GM19324 (cell line): ENCODE results near the gene E2F1.
"Not testable (repeated sequence)": the region's sequence is repeated elsewhere in the genome, so short reads cannot be mapped to it uniquely, and the experiment has no call there.

Source experiments
- ATAC-seq: cut with Tn5 transposase; IDR thresholded peaks from one replicate; pipeline ENCODE4 v1.9.1; 2021; ENCODE audit warnings: mild to moderate bottlenecking, moderate library complexity; ENCODE audit not compliant: unreplicated experiment, low FRiP score

The E2F1 gene

DNA sequence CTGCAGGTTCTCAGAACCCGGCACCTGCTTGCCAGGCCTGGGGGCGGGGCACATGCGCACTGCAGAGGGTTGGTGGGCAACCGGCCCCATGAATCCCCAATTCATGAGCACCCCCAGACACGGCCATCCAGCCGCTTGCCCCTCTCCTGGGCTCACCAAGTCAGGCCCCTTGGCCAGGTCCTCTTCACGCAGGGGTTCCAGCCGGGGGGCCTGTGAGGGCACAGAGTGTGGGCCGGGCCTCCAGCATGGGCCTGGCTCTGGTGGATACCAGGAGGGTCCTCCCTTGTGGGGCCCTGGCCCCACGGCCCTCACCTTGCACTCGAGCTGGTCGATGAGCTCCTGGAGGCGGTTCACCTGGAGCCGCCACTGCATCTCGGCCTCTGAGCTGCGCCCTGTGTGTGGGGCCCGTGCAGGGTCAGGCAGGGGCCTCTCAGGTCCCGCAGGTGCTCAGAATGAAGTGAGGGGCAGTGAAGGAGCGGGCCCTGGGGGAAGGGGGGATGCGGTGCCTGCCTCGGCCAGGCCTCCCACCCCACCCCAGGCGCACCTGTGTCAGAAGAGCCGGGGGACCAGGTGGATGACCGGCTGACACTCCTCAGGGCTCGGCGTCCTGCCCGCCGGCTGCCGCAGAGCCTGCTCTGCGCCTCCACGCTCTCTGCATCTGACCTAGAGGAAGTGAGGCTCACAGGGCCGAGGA is 26.7 kb downstream of the E2F1 start:
- no peak for ATAC-seq

DNA sequence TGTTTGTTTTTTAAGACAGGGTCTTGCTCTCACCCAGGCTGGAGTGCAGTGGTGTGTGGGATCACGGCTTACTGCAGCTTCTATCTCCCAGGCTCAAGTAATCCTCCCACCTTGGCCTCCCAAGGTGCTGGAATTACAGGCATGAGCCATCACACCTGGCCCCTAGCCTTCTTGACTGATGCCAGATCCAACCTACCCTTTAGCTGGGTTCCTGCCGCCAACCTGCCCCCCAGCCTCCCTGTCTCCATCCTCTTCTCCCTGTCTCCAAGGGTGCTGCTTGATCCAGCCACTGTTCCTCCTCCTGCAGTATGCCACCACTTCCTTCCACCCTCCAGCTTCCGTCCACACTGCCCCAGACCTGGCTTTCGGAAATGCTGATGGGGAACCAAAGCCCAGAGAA is 27.3 kb downstream of the E2F1 start:
- ATAC-seq: no peak

DNA sequence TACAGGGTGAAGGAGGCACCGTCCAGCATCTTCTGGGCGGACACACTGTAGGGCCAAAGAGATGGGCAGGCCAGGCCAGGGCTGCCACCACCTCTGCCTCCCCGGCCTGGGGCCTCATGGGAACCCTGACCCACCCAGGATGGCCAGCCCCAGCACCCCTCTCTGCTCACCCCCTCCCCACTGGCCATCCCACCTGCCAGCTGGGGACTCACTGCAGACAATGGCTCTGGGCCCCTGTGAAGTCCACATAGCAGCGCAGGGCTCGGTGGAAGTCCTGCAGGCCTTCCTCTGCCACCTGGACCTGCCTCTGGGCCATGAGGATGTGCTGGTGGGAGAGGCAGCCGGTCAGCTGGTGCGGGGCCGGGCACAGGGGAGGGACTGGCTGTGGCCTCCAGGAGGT is 27.7 kb downstream of the E2F1 start:
- ATAC-seq: no peak

DNA sequence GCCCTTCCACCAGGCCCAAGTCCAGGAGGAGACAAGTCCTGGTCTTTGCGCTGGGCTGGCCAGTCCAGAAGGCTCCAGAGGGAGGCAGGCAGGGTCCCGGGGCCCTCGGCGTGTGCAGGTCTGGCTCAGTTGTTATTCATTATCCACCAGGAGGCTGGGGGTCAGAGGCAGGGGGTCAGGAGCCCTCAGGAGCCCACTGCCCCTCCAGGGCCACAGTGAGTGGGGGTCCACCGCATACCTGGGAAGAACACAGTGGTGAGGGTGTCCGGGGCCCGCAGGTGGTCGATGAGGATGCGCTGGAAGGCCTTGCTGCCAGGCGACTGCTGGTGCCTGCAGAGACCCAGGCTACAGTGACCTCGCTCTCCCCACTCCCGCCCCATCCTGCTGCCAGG is 28.5 kb downstream of the E2F1 start:
- ATAC-seq: no peak

DNA sequence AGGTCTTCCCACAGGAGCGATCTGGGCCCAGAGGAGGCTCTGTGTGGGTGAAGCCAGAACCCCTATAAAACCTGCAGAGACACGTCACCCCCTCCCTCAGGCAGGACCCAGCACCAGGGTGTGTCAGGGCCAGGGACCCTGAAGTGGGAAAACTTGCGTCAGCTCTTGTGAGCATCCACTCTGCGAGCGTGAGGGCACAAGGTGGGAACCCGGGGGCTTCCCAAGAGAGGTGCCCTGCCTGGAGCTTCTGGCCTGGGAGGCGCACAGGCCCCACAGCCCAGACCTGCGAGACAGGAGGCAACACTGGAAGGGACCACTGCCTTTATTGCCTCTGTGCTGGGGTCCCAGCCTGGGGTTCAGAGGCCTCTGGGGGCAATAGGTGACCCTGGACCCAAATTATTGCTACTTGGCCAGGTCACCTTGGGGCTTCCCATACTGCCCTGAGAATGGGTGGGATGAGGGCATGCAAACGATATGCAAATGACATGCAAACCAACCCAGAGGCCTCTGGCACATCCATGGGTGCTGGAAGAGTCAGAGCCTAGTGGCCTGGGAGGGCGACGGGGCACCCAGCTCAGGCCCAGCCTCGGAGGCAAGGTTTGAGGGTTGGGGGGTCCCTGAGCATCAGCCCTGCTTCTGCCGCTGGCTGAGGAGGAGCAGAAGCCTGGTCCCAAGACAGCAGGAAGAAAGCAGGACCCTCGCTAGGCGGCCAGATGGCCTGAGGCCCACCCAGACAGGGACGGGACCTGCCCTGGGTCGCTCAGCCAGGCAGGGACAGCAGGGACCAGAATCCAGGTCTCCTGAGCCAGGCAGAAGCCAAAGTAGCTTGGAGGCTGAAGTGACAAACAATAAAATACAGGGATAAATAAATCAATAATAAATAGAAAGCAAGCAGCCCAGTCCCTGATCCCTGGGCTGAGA is 29.1 kb downstream of the E2F1 start:
- ATAC-seq: no peak

DNA sequence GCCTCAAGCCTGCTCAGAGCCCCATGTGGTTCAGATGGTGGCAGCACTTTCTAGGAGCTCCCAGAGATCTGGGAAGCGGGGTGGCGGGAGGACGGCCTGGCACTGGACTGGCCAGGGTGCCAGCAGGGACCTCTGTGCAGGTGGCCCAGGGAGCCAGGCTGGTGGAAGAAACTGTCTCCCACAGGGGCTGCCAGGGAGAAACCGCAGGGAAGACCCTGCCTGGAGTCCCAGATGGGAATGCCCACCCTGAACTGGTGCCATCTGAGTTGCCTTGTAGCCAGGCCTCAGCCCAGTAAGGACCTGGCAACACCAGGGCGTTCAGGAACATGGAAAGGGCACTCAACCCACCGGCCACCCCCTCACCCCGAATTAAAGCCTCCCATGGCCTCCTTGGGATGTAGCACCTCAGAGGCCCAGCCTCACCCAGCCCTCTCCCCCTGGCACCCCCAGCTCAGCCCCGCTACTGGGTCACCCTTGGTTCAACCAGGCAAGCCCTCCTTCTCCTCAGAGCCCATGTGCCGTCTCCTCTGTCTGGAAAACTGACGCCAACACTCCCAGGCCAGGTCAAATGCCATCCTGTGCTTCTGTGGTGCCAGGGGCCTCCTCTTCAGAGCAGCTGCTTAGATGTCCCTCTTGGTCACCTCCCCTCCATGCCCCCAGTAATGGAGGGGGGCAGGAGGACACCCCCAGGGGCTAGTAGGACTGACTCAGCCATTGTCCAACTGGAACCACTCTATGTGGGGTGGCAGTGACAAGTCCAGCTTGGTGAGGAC is 30.0 kb downstream of the E2F1 start:
- ATAC-seq: no peak

DNA sequence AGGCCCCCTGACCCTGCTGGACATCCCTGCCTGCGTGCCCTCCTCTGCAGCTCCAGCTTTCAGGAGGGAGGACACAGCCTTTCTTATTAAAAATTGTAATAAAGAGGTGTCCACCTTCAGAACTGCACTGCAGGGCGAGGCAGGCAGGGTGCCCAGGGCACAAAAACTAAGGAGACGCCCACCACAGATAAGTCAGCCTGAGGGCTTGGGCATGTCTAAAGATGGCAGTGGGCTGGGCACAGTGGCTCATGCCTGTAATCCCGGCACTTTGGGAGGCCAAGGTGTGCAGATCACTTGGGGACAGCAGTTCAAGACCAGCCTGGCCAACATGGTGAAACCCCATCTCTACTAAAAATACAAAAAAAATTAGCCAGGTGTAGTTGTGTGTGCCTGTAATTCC is 31.0 kb downstream of the E2F1 start:
- no peak for ATAC-seq

DNA sequence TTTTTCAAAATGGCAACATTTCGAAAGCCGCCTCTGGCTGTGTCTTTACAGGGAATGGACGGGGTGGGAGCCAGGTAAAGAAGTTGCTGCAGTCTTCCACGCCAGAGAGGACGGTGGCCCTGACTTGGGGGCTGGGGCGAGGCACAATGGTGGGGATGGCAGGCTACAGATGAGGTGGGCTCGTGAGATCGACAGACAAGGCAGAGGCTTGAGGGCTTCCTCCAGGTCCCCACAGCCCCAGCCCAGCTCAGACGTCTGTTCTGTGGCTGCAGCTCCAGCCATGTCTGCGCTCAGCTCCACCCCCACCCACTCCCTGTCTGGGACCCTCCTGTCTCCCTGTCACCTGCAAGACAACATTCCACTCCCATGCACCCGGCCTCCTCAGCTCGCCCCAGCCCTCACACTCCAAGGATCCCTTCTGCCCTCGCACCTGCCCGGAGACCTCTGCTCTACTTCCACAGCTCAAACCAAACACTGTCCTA is 31.5 kb downstream of the E2F1 start:
- no peak for ATAC-seq

DNA sequence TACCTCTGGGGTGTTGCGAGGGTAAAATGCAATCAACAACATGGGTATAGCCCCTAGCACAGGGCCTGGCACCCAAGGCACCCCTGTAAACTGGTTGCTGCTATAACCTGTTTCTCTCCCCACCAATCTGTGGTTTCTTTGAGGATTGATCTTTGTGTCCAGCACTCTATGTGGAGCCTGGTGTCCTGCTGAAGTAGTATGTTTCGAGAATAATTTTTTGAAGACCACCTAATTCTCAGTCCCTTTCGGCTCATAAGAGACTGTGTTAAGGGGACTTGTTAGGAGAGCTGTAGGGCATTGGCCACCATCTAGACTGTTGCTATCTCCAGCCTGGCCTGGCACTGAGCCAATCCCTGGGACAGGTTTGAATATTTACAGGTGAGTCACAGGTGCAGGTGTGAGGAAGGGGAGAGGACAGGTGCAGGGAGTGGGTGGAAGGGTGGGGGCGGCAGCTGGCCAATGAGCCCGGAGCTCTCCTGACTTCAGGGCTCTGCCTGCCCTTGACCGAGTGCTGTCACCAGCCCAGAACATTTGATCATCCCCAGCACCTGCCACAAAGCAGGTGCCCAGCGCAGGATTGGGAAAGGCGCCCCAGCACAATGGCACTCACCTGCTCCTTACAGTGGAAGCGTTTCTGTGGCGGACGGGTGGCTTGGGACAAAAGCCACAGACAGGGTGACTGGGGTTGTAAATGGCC is 32.1 kb downstream of the E2F1 start:
- ATAC-seq: no peak

DNA sequence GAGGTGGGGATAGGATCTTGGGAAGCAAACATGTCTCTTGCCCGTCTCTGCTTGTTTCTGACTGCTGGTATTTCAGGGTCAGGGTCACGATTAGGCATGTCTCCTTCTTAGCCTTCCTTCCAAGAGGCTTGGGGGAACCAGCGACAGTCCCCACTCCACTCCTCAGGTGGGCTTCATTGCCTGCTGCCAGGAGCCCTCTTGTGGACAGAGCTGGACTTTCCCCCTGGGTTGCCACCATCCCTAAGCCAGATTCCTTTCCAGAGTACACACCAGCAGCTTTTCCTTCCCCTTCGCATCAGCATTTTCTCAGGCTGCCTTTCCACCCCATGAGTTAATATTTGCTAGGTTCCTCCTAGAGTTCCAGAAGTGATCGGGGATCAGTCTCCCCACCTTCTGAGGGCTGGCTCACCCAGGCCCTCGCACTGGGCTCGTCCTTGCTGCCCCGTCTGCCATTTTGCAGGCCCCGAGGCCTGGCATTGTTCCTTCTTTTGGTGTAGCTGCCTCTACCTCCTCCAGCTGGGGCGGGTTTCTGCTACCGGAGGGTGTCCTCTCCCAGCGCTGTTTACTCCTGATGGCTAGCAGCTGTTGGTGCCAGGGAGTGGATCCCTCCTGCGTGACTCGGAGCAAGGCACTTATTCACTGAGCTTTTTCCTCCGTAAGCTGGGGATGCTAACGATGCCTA is 32.8 kb downstream of the E2F1 start:
- ATAC-seq: no peak

DNA sequence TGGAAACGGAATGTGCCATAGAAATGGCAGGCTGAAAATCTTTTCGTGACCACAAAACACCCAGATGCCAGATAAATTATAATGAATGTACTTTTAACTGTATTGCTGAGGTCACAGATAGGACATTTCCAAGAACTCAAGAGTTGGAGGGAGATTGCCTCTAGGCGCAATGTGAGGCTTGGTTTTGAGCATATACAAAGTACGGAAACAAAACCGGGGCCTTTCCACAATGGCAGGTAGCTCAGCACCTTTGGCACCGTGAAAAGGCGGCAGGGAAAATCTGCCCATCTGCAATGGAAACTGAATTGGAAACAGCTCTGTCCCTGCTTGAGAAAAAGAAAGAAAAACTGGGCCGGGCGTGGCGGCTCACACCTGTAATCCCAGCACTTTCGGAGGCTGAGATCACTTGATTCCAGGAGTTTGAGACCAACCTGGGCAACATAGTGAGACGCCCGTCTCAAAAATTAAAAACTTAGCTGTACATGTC is 34.6 kb downstream of the E2F1 start:
- ATAC-seq: no peak

DNA sequence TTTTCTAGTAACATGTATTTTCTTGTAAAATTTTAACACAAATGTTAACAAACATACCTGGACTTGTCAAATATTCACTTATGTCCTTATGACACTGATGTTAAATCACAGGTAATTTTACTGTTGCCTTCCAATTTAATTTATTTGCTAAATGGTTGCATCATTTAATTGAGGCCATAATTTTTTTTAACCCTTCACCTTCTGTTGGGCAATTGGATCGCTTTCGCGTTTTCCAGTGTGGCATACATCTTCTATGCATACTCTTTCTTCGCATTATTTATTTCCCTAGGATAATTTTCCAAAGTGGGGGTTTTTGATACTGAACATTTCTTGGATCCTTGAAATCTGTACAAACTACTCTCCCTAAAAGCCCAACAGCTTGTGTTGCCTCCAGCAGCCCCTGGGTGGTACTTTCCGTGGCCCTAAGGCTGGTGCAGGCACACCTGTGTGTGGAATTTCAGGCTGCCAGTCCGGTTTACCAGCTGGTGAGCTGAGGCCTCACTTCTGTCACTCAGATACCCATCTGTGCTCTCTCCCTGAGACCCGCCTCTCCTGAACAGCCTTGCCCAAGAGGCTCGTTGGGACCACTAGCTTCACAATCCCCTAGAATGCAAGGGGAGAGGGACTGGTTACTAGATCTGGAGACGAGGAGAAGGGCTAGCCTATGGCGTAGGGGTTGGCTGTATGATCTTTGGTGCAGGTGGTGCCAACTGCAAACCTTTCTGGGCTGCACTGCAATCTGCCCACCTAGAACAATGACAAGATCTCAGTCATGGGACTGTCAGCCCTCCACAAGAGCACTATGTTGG is 35.2 kb downstream of the E2F1 start:
- no peak for ATAC-seq

DNA sequence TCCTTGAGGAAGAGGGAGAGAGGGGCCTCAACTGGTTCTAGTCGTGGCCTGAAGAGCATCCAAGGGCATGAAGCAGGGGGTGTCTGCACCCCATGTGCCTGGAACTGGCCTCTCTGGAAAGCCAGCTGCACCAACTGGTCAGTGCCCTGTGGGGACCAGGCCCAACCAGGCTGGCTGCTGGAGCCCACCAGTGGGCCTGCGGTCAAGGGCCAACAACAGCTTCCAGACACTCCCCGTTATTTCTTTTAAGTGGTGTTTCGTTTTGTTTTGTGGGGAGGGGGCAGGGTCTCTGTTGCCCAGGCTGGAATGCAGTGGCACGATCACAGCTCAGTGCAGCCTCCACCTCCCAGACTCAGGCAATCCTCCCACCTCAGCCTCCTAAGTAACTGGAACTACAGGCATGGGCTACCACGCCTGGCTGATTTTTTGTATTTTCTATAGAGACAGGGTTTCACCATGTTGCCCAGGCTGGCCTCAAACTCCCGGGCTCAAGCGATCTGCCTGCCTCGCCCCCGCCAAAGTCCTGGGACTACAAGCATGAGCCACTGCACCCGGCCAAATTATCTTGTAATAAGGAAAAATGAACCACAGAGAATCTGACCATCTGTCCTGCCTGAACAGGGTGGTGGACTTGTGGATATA is 36.0 kb downstream of the E2F1 start:
- no peak for ATAC-seq

DNA sequence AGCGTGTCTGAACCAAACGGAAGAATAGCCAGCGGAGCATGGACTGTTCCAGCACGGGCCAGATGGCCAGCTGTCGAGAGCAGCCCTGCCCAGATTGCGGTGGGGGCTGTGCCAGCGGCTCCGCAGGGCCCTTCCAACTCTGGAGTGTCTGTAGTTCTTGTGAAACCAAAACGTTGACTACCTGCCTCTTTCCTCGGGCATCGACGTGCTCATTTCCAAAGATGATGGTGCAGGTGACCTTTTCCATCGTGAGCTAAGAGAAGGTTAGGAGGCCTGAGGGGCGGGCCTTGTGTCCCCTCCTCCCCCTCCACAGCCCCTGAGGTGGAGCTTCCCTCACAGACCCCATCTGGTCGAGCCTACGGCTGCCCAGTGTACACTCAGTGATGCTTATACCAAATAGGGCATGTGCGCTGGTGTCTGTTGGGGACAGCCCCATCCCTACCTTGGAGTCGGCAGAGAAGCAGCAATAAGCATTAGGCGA is 36.9 kb downstream of the E2F1 start:
- ATAC-seq: no peak

DNA sequence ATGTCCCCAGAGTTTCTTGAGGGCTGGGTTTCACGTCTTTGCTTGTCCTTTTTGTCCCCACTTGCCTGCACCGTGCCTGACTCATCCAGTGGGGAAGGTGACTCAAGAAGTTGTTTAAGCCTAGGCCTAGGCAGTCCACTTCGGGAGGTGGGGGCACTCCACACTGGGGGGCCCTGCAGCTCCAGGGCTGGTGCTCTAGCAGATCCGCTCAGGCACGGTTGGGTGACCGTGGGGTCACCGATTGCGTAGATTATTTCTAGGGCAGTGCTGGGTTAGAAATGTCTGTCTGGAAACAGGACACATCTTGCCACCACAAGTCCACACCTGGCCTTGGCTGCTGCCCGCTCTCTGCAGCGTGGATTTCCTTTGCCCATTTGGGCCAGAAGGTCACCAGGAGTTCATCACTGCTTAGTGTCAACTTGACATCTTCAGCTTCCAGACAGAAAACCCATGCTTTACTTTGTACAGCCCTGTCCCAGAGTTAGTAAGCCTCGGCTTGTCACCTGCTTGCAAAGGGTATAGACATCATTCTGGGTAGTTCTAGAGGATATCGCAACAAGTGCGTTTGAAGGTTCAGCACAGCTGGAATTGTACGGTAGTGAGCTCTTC is 37.7 kb downstream of the E2F1 start:
- no peak for ATAC-seq

DNA sequence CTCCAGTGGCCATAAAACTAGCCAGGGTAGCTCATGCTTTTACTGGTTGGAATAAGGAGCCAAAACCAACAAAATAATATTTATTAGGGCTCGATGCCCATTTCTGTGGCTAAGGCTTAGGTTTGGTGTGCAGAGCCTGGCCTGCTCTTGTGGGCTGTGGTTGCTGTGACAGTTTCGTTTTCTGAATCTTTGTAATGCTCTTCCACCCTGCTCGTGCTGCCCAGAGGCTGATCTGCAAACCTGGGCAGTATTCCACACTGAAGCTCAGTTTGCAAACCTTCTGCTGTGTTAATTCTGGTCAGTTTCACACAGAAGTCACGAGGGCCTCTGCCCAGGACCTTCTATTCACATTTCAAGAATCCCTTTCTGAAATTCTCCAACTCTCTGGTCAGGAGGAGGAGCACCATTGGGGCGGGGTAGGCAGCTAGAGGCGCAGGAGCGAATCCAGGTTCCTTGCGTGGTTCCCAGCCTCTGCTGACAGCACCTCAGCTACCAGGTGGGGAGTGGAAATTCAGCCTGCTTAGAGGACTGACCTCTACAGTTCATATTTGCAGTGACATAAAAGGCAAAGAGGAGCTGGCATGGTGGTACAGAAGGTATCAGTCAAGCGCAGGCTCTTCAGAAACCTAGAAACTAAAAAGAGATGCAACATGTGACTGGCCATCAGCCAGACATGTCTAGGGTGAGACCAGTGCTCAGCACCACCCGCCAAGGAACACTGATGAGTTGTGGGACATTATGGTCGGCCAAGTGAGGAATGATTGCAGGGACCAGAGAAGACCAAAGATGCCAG is 38.4 kb downstream of the E2F1 start:
- peak; percentile 58 for ATAC-seq

DNA sequence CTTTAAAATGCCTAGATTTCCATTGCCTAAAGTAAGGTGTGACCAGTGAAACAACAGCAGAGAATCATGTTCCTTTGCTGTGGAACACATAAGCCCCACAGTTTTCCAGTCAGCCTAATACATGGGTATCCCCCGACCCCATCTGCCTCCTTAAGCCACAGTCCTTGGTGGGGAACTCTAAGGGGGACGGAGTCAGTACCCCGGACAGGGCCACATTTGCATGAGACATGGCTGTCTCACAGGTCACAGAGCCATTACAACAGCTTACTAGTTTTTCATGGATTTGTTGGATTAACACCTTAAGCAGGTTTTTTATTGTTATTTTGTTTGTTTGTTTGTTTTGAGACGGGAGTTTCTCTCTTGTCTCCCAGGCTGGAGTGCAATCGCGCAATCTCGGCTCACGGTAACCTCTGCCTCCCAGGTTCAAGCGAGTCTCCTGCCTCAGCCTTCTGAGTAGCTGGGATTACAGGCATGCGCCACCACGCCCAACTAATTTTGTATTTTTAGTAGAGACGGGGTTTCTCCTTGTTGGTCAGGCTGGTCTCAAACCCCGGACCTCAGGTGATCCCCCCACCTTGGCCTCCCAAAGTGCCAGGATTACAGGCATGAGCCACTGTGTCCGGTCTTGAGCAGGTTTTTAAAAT is 39.1 kb downstream of the E2F1 start:
- not testable (repeated sequence) for ATAC-seq
